ENCODE data around the gene SMIM35.
A peak's percentile ranks its signal among the peaks of the same experiment; 100 is the strongest.
"Not testable (repeated sequence)": the region's sequence is repeated elsewhere in the genome, so short reads cannot be mapped to it uniquely, and the experiment has no call there.

SMIM35 gene

GRCh38 chr11:117978291-117978910 lies 108.4 kb downstream of the SMIM35 start:
- DNase-seq = not testable (repeated sequence)

GRCh38 chr11:117977612-117978264 lies 109.0 kb downstream of the SMIM35 start:
- DNase-seq = not testable (repeated sequence)

GRCh38 chr11:117977029-117977428 lies 109.7 kb downstream of the SMIM35 start:
- DNase-seq = no peak

- DNase-seq = no peak
Measured at GRCh38 chr11:117976445-117976844, 110.3 kb downstream of the SMIM35 start.

GRCh38 chr11:117973503-117973860 lies 113.3 kb downstream of the SMIM35 start:
- DNase-seq = no peak

GRCh38 chr11:117972629-117973502 lies 113.9 kb downstream of the SMIM35 start:
- peak; percentile 94 for DNase-seq

- DNase-seq = no peak
Measured at GRCh38 chr11:117972044-117972443, 114.7 kb downstream of the SMIM35 start.

- no peak for DNase-seq
Measured at GRCh38 chr11:117970400-117971024, 116.3 kb downstream of the SMIM35 start.

GRCh38 chr11:117969160-117969991 lies 117.4 kb downstream of the SMIM35 start:
- DNase-seq = no peak

GRCh38 chr11:117966908-117967307 lies 119.9 kb downstream of the SMIM35 start:
- no peak for DNase-seq

- no peak for DNase-seq
Measured at GRCh38 chr11:117962826-117963225, 123.9 kb downstream of the SMIM35 start.

- no peak for DNase-seq
Measured at GRCh38 chr11:117961896-117962295, 124.9 kb downstream of the SMIM35 start.

- DNase-seq = no peak
Measured at GRCh38 chr11:117960406-117960805, 126.4 kb downstream of the SMIM35 start.

GRCh38 chr11:117959438-117960149 lies 127.2 kb downstream of the SMIM35 start:
- DNase-seq = no peak

- no peak for DNase-seq
Measured at GRCh38 chr11:117958949-117959348, 127.8 kb downstream of the SMIM35 start.

Measured in DMS79 treated with DMSO at 0.1 percent for 48 hours (cell line).